Stimulated activated naive CD8-positive, alpha-beta T cell treated with anti-CD3 and anti-CD28 coated beads, Interleukin-15, Interleukin-2, amounts not matched to agents 100 ng/mL and 50 ng/mL, for 24 hours (primary cell): ENCODE data around the gene GPX7.

ENCODE experiments used
- H3K27ac Mint-ChIP-seq: one replicate; pipeline ENCODE4 v1.8.0; 2021; ENCODE audit warnings: mild to moderate bottlenecking, mixed read lengths
- H3K27me3 Mint-ChIP-seq: one replicate; pipeline ENCODE4 v1.8.0; 2021; ENCODE audit warnings: mixed read lengths
- H3K36me3 Mint-ChIP-seq: one replicate; pipeline ENCODE4 v1.8.0; 2021; ENCODE audit warnings: low read depth, mixed read lengths
- H3K4me1 Mint-ChIP-seq: one replicate; pipeline ENCODE4 v1.8.0; 2021; ENCODE audit warnings: low read depth, mixed read lengths
- H3K4me3 Mint-ChIP-seq: one replicate; pipeline ENCODE4 v1.8.0; 2021; ENCODE audit warnings: mild to moderate bottlenecking, mixed read lengths
- H3K9me3 Mint-ChIP-seq: one replicate; pipeline ENCODE4 v1.8.0; 2021; ENCODE audit warnings: mixed read lengths

GPX7 gene

DNA sequence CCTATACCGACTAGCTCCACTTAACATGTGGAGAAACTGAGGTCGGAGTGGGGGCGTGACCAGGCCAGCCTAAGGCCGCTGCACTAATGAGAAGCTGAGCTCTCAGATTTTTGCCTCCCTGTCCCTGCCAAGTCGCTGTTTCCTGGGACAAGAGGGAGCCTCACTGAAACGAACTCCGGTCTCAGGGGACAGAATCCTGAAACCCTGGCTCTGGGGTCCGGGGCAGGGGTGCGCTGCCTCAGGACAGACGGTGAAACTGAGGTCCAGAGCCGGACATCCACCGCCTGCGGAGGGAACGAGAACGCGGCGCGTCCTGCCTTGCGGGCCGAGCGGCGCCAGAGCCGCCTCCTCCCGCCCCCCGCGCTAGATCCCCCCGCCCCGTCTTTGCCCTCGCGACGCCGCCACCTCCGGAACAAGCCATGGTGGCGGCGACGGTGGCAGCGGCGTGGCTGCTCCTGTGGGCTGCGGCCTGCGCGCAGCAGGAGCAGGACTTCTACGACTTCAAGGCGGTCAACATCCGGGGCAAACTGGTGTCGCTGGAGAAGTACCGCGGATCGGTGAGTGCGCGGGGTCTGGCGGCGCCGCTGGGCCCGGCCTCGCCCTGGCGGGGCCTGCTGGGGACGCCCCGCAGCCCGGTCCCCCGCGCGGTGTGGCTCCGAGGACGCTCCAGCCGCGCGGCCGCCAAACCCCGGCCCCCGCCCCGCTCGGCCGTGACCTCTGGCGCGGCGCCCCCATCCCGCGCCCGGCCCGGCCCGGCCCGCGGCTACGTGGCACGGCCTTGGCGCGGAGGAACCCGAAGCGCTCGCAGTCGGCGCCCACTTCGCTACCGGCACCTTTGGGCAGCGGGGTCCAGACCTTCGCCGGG is at the start of gene GPX7:
TSS of gene GPX7 (plus strand) at position 381 of the 865 bp plus-strand sequence. CDS start at position 420, 39 bp downstream.
- H3K4me3 Mint-ChIP-seq = peak within 1 kb of the TSS; percentile 88
- peak within 1 kb of the TSS; percentile 94 for H3K27ac Mint-ChIP-seq
- H3K9me3 Mint-ChIP-seq = no peaks in the 10 kb centered on the region
- no peaks in the 10 kb centered on the region for H3K27me3 Mint-ChIP-seq
- H3K36me3 Mint-ChIP-seq = peaks cover 12% of the 10 kb centered on the region
- H3K4me1 Mint-ChIP-seq = peaks cover 37% of the 10 kb centered on the region

DNA sequence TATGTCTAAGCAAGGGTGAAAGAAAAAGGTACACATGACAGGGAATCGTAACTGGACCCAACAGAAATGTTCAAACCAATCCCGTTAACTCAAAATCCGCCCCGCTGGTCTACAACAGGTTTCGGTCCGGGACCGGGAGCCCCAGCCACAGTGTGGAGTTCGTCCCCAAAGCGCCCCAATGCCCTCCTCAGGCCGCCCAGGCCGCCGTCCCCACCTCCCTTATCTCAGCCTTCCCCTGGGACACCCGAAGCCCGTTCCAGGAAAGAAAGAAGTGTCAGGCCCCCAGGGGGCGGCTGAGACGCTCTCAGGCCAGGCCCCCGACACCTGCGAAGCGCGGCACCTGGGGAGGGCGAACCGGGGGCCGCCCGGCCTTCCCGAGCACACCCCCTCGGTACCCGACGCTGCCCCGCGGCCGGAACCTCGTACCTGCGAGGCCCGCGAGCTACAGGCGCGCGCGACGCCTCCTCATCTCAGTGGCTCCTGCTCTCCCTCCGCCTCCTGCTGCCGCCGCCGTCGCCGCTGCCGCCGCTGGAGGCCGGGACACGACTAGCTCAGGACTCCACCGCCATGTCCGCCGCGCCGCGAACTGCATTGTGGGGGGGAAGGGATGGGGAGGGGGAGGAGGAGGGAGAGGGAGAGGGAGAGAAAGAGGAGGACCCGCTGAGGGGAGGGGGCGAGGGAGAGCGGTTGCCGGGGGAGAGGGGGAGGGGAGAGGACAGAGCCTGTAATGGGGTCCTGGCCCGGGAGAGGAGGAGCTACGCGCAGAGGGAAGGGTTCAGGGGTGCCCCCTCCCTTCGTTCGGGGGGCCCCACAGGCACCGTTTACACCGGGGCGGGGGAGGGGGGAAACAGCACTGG is 49.4 kb upstream of the GPX7 start, which contains the start of gene TUT4:
TSS of gene TUT4 (minus strand) at position 588 of the 857 bp plus-strand sequence. CDS start 26,812 bp downstream, outside the sequence.
- Mint-ChIP-seq H3K36me3 (no peaks in the 10 kb centered on the region), H3K4me3 (peak within 1 kb of the TSS; percentile 79), H3K9me3 (no peaks in the 10 kb centered on the region), H3K4me1 (peaks cover 37% of the 10 kb centered on the region), H3K27ac (peak within 1 kb of the TSS; percentile 62), H3K27me3 (no peaks in the 10 kb centered on the region)

DNA sequence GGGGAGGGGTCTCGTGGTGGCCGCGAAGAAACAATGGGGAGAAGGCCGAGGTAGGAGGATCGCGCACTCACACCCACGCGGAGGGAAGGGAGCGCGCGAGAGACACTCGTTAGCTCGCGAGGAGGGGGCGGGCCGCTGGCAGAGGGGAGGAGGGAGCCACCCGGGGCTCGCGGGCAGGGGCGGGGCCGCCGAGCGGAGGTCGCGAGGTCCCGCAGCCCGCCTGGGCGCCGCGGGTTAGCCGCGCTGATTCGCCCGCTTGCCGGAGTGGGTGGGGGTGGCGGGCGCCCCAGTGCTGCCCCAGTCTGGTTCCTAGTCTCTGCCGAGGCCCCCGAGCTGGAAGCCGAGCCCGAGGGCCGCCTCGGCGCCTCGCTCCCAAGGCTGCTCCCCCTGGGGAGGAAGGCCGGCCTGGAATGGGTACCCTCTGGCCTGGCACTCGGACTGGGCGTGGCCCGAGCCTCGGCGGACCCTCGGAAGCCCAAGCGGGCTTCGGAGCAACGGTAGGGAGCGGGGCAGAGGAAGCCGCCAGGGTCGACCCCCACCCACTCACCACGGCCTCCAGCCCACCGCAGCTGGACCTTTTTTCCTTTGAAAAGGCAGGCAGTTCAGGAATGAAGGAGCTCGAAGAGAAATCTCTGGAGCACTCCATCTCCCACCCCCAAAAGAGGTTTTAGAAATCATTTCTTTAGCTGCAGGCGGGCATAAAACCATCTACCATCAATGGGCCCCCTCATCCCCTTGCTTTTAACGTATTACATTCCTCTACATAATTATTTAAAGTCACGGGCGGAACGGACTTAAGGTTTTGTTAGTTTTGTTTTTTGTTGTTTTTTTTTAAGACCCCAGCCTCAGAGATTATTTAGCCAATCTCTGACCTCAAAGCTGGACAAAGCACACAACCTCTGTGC is 48.6 kb upstream of the GPX7 start:
- Mint-ChIP-seq H3K27me3 (no peaks in the 10 kb centered on the region), H3K9me3 (no peaks in the 10 kb centered on the region), H3K4me3 (peak overlapping the region; percentile 79), H3K27ac (peak overlapping the region; percentile 62), H3K4me1 (peaks cover 36% of the 10 kb centered on the region), H3K36me3 (no peaks in the 10 kb centered on the region)

DNA sequence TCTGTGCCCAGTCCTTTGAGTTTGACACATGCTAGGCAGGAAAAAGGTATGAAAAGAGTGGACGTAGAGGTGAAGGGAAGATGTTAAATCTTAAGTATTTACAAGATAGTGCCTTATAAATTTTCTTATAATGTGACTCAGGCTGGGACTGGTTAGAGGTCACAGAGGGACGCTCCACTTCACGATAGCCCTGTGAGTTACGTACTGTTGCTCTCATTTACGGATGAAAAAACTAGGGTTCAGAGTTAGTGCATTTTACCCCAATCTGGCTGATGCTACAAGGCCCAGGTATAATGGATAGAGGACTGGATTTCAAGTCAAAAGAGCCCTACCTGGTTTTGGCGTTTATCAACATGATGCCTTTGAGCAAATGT is 47.9 kb upstream of the GPX7 start:
- Mint-ChIP-seq H3K36me3 (no peaks in the 10 kb centered on the region), H3K9me3 (no peaks in the 10 kb centered on the region), H3K27ac (peak overlapping the region; percentile 61), H3K4me3 (peak overlapping the region; percentile 79), H3K4me1 (peaks cover 30% of the 10 kb centered on the region), H3K27me3 (no peaks in the 10 kb centered on the region)

DNA sequence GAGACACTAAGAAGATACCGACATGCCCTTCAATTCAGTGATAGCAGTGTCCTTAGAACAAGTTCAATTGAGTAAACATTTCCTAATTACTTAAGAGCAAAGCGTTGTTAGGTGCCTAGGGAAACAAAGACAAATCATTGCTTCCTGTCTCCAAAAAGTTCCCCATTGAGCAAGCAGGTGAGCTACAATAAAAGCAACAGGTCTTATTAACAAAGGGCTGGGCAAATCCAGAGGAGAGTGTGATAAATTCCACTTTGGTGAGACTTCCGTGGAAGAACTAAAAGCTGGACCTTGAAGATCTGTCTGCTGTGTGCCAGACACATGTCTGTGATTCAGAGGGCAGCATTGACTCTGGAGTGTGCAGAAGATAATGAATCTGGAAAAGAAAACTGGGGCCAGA is 47.4 kb upstream of the GPX7 start:
- H3K36me3 Mint-ChIP-seq = no peaks in the 10 kb centered on the region
- no peaks in the 10 kb centered on the region for H3K27me3 Mint-ChIP-seq
- H3K4me1 Mint-ChIP-seq = peaks cover 24% of the 10 kb centered on the region
- peak overlapping the region; percentile 28 for H3K27ac Mint-ChIP-seq
- H3K9me3 Mint-ChIP-seq = no peaks in the 10 kb centered on the region
- H3K4me3 Mint-ChIP-seq = peak overlapping the region; percentile 79

DNA sequence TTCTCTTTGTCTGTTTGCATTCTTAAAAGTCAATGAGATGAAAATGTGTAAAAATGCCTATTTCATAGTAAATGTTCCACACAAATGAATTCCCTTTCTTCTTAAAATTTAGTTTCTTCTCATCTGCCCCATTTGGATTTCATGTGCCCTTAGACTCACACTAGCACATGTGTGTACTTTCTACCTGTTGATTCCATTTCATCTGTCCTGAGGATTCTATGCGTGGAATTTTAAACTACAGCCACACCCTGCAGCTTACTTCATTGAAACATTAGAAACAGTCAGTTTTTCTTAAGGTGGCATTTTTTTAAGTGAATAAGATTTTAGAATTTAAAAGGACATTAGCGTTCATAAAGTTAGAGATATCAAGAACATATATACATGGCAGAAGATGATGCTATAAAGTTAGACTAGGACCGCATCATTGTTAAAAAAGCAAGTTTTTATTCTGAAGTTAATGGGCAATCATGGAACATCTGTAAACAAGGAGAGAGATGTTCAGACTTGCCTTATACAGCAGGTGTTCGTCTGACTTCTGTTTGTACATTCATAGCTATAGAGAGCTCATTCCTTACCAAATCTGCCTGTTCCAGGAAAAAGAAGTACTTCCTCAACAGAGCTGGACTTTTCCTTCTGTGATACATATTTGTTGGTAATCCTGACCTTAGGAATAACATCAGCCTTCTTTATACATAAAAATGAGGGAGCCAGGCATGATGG is 45.4 kb upstream of the GPX7 start:
- H3K4me1 Mint-ChIP-seq = peaks cover 14% of the 10 kb centered on the region
- H3K4me3 Mint-ChIP-seq = no peak overlapping the region
- H3K27ac Mint-ChIP-seq = no peak overlapping the region
- H3K27me3 Mint-ChIP-seq = no peaks in the 10 kb centered on the region
- no peaks in the 10 kb centered on the region for H3K36me3 Mint-ChIP-seq
- H3K9me3 Mint-ChIP-seq = no peaks in the 10 kb centered on the region

DNA sequence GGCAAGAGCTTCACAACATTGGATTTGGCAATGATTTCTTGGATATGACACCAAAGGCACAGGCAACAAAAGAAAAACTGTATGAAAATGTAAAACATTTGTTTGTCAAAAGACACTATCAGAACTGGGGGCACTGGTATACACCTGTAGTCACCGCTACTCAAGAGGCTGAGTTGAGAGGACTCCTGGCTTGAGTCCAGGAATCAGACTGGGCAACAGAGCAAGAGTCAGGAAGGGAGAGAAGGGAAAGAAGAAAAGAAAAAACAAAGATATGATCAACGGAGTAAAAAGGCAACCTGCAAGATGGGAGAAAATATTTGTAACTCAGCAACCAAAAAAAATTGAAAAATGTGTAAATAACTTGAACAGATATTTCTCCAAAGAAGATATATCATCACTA is 43.2 kb upstream of the GPX7 start:
- Mint-ChIP-seq H3K4me3 (no peak overlapping the region), H3K36me3 (no peaks in the 10 kb centered on the region), H3K4me1 (peaks cover 13% of the 10 kb centered on the region), H3K9me3 (no peaks in the 10 kb centered on the region), H3K27ac (no peak overlapping the region), H3K27me3 (no peaks in the 10 kb centered on the region)

DNA sequence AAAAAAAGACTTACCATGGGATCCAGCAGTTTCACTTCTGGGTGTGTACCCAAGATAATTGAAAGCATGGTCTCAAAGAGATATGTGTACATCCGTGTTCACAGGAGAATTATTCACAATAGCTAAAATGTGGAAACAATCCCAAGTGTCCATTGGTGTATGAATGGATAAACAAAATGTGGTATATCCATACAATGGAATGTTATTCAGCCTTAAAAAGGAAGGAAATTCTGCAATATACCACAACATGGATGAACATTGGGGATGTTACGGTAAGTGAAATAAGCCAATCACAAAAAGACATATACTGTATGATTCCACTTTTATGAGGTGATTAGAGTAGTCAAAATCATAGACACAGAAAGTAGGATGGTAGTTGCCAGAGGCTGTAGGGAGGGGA is 42.3 kb upstream of the GPX7 start:
- Mint-ChIP-seq H3K27me3 (no peaks in the 10 kb centered on the region), H3K4me3 (no peak overlapping the region), H3K4me1 (peaks cover 4% of the 10 kb centered on the region), H3K9me3 (no peaks in the 10 kb centered on the region), H3K27ac (no peak overlapping the region), H3K36me3 (no peaks in the 10 kb centered on the region)

DNA sequence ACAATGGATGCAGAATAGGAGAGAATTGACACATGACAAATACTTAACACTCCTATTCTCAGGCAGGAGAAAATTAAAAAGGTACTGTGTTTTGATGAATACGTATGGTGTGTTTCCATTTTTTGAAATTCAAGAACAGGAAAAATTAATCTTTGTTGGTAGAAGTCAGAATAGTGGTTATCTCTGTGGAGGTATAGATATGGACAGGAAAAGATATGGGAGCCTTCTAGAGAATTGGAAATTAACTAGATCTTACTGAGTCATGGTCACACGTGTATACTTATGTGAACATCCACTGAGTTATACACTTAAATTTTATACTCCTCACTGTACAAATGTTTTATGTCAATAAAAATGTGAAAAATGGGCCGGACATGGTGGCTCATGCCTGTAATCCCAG is 39.4 kb upstream of the GPX7 start:
- H3K4me3 Mint-ChIP-seq = no peak overlapping the region
- no peaks in the 10 kb centered on the region for H3K9me3 Mint-ChIP-seq
- H3K36me3 Mint-ChIP-seq = no peaks in the 10 kb centered on the region
- peaks cover under 1% of the 10 kb centered on the region for H3K4me1 Mint-ChIP-seq
- H3K27ac Mint-ChIP-seq = no peak overlapping the region
- no peaks in the 10 kb centered on the region for H3K27me3 Mint-ChIP-seq

DNA sequence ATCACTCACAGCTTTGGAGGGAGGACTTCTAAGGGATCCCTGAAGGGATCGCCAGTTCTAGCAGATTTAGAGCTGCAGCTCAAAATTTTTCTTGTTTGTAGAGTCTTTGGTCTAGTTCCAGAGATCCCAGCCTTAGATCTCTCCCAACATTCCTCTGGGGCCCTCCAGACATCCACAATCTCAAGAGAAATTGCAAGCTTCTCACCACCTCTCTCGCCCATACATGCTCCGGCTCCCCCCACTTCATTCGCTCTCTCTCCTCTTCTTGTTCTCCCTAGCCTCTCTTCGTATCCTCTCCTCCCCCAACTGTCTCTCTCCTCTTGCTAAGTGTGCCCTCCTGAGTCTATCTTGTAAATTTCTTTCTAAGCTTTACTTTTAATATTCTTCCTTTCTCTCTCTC is 34.2 kb upstream of the GPX7 start:
- no peak overlapping the region for H3K4me3 Mint-ChIP-seq
- no peaks in the 10 kb centered on the region for H3K27me3 Mint-ChIP-seq
- no peaks in the 10 kb centered on the region for H3K36me3 Mint-ChIP-seq
- H3K4me1 Mint-ChIP-seq = peaks cover 11% of the 10 kb centered on the region
- peak overlapping the region; percentile 5 for H3K27ac Mint-ChIP-seq
- H3K9me3 Mint-ChIP-seq = no peaks in the 10 kb centered on the region

DNA sequence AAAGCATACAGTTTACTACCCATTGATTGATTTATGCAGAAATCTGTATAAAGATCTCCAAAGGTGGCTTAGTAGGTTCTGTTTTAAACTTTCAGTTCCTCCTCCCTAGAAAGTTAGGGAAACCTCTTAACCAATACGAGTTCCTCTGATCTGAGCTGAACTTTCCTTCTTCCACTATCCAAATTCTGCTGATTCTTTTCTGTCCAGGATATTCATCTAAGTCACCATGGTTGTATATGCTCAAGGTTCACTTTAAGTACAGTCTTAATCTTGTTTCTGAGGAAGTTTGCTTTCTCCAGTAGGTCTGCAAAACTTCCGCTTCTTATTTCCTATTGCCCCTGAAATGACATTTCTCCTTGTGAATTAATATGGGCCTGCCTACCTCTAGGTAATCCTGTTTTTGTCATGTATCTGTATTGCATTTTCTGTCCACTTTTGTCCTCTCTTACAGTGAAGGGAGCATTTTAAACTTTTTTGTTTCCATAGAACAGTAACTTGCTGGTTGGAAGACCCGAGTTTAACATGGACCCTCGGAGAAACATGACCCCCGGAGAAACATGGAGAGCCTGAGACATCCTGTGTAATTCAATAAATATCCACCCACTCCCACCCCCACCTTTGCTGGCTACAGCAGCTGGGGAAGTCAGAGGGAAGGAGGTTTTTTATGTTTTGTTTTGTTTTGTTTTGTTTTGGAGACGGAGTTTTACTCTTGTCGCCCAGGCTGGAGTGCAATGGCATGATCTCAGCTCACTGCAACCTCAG is 32.5 kb upstream of the GPX7 start:
- Mint-ChIP-seq H3K4me3 (peak overlapping the region; percentile 23), H3K4me1 (peaks cover 15% of the 10 kb centered on the region), H3K27me3 (no peaks in the 10 kb centered on the region), H3K27ac (peak overlapping the region; percentile 84), H3K9me3 (no peaks in the 10 kb centered on the region), H3K36me3 (no peaks in the 10 kb centered on the region)

DNA sequence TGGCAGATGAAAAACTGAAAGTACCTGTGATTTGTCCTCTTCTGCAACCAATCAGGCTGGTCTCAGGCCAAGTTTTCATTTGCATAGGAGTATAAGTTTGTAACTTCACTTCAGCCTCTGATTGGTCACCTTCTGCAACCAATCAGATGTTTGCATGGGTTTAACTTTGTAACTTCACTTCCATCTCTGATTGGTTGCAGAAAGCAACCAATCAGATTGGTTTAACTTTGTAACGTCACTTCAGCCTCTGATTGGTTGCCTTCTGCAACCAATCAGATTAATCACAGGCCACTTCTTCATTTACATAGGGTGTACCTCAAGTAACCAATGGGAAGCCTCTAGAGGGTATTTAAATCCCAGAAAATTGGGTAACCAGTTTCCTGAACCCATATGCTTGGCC is 30.4 kb upstream of the GPX7 start:
- no peaks in the 10 kb centered on the region for H3K36me3 Mint-ChIP-seq
- no peaks in the 10 kb centered on the region for H3K27me3 Mint-ChIP-seq
- no peak overlapping the region for H3K27ac Mint-ChIP-seq
- H3K4me3 Mint-ChIP-seq = no peak overlapping the region
- H3K9me3 Mint-ChIP-seq = no peaks in the 10 kb centered on the region
- peaks cover 18% of the 10 kb centered on the region for H3K4me1 Mint-ChIP-seq

DNA sequence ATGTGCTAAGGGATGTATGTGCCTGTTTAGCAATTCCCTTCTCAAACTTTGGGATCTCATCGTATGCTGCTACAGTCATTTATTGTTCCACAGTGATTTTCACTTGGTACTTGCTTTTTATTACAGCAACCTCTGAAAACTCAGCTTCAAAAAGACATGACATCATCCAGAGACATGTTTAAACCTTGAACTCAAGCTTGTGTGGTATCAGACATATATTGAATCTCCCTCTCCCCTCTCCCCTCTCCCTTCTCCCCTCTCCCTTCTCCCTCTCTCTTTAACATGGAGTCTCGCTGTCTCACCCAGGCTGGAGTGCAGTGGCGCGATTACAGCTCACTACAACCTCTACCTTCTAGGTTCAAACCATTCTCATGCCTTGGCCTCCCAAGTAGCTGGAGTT is 29.8 kb upstream of the GPX7 start:
- H3K36me3 Mint-ChIP-seq = no peaks in the 10 kb centered on the region
- H3K4me3 Mint-ChIP-seq = no peak overlapping the region
- H3K27ac Mint-ChIP-seq = no peak overlapping the region
- H3K9me3 Mint-ChIP-seq = no peaks in the 10 kb centered on the region
- H3K27me3 Mint-ChIP-seq = no peaks in the 10 kb centered on the region
- H3K4me1 Mint-ChIP-seq = peaks cover 18% of the 10 kb centered on the region
